ENCODE data around the gene ITPKB.

The ITPKB gene

DNA sequence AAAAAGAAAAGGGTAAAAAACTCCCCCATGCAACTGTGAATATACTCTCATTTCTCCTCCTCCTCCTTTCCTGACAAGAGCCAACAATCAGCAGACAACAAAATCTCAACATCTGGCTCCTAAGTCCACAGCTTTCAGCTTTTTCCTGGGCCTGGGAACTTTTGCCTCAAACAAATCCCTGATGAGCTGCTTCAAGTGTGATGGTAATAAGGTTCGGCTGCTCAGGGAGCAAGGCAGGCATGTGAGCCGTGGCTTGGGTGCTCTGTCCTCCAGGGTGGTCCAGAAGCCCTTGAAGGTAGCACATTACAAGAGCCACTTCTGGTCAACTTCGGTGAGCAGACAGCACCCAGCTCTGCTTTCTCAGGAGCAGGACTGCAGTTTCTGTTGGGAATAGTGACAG, 46.3 kb downstream of the ITPKB start:
- no peaks in the 10 kb centered on the region for H3K36me3 Mint-ChIP-seq (ENCODE audit: low read depth)
- TF ChIP-seq, protein P1, sequence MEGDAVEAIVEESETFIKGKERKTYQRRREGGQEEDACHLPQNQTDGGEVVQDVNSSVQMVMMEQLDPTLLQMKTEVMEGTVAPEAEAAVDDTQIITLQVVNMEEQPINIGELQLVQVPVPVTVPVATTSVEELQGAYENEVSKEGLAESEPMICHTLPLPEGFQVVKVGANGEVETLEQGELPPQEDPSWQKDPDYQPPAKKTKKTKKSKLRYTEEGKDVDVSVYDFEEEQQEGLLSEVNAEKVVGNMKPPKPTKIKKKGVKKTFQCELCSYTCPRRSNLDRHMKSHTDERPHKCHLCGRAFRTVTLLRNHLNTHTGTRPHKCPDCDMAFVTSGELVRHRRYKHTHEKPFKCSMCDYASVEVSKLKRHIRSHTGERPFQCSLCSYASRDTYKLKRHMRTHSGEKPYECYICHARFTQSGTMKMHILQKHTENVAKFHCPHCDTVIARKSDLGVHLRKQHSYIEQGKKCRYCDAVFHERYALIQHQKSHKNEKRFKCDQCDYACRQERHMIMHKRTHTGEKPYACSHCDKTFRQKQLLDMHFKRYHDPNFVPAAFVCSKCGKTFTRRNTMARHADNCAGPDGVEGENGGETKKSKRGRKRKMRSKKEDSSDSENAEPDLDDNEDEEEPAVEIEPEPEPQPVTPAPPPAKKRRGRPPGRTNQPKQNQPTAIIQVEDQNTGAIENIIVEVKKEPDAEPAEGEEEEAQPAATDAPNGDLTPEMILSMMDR (IDR thresholded peaks at IDR 0.05; ENCODE audit: unreplicated experiment in 3 of 3): no peak
- H3K4me1 Mint-ChIP-seq: peaks cover 74% of the 10 kb centered on the region
- peak overlapping the region; percentile 24 to 60 (median 53) for H3K27ac Mint-ChIP-seq
- H3K27me3 Mint-ChIP-seq (ENCODE audit: low read depth): no peaks in the 10 kb centered on the region
- no peaks in the 10 kb centered on the region for H3K9me3 Mint-ChIP-seq
- H3K4me3 Mint-ChIP-seq: no peak overlapping the region

DNA sequence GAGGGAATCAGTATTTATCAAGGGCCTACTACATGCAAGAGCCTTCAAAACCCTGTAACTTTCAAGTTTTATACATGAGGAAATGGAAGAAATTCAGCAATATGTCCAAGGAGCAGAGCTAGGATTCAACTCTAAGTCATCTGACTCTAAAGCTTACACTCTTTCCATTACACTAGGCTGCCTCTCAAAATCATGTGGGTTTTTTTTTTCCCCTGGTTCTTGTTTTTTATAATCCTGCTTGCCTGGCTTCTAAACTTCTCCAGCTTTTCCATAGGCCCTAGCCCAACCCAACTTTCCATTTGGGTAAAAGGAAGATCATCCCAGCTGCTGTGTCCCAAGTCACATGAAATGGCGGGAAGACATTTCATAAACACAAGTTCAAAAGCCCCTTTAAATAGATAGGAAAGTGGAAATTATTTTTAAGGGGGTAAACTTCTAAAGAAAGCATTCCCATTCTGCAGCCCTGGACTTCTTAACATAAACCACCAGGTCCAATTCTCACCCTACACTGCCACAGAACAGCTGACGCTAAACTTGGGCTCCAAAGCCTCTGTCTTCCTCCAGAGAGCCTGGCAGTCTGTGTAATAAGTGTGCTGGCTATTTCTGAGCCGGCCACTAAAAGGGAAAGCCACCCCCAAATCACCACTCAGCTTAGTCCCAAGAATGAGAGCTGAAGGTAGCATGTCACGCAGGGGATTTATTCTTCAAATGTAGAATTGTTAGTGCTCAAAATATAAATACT, 46.9 kb downstream of the ITPKB start:
- Mint-ChIP-seq H3K4me3 (no peak overlapping the region), H3K27me3 (ENCODE audit: low read depth) (no peaks in the 10 kb centered on the region), H3K27ac (peak overlapping the region; percentile 24 to 60 (median 53)), H3K4me1 (peaks cover 73% of the 10 kb centered on the region), H3K9me3 (no peaks in the 10 kb centered on the region), H3K36me3 (ENCODE audit: low read depth) (no peaks in the 10 kb centered on the region)
- TF ChIP-seq, protein P1 (IDR thresholded peaks at IDR 0.05; ENCODE audit: unreplicated experiment in 3 of 3): no peak

DNA sequence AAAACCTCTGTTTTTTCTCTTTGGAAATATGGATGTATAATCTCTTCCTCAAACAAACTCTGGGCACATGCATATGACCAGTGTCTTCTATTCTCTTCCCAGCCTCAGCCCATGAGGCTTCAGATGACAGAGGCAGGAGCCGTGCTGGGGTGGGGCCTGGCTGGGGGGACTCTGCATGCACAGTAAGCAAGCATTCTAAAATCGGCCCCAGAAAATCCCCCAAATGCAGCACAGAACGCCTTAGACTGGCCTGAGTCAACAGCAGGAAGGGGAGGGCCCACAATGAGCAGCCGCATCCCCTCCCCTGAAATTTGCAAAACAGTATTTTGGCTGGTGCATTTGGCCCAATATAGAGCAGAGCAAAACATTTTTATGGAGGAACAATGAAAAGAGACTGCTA, 47.8 kb downstream of the ITPKB start:
- Mint-ChIP-seq H3K4me3 (no peak overlapping the region), H3K9me3 (no peaks in the 10 kb centered on the region), H3K27me3 (ENCODE audit: low read depth) (no peaks in the 10 kb centered on the region), H3K36me3 (ENCODE audit: low read depth) (no peaks in the 10 kb centered on the region), H3K27ac (peak overlapping the region in 2 of 3 experiments; percentile 53 to 60), H3K4me1 (peaks cover 73% of the 10 kb centered on the region)
- TF ChIP-seq, protein P1 (IDR thresholded peaks at IDR 0.05; ENCODE audit: unreplicated experiment in 3 of 3): no peak

DNA sequence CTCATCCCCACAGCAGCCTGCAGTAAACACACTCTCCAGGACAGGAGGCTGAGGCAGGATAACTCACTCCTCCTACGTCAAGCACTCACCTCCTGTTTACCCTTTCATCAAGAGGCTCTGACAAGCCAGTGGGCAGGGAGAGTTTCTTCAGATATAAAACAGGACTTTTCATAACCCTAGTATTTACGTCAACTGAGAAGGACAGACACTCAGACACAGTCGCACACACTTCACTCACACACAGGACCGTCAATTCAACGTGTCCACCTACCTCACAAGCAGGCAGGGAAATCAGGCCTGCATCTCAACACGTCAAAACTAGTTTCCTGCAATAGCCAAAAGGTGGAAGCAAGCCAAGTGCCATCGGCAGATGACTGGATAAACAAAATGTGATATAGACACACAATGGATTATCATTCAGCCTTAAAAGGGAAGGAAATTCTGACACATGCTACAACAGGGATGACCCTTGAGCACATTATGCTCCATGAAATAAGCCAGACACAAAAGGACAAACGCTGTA, 48.6 kb downstream of the ITPKB start:
- TF ChIP-seq, protein P1 (IDR thresholded peaks at IDR 0.05; ENCODE audit: unreplicated experiment in 3 of 3): no peak
- peak overlapping the region in 2 of 3 experiments; percentile 53 to 60 for H3K27ac Mint-ChIP-seq
- H3K4me3 Mint-ChIP-seq: no peak overlapping the region
- no peaks in the 10 kb centered on the region for H3K27me3 Mint-ChIP-seq (ENCODE audit: low read depth)
- H3K36me3 Mint-ChIP-seq (ENCODE audit: low read depth): no peaks in the 10 kb centered on the region
- no peaks in the 10 kb centered on the region for H3K9me3 Mint-ChIP-seq
- H3K4me1 Mint-ChIP-seq: peaks cover 77% of the 10 kb centered on the region

DNA sequence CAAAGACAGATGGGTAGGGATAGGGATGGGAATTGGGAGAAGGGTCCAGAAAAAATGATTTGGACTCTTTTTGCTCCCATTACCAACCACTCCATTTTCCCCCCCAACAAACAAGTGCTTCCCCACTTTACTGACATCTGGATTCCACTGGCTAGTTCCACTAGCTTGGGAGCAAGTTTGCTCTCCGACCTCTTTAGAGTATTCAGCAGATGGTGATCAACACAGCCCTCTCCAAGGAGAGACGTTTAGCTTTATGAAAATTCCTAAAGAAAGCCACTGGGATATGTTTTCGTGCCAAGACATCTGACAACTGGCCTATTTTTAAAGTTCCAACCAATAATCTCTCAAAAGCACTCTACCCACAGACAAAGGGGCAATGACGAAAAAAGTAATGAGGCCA, 50.3 kb downstream of the ITPKB start:
- H3K4me3 Mint-ChIP-seq: peak overlapping the region in 1 of 3 experiments; percentile 5
- H3K27ac Mint-ChIP-seq: peak overlapping the region in 2 of 3 experiments; percentile 18 to 41
- no peaks in the 10 kb centered on the region for H3K27me3 Mint-ChIP-seq (ENCODE audit: low read depth)
- H3K36me3 Mint-ChIP-seq (ENCODE audit: low read depth): no peaks in the 10 kb centered on the region
- H3K9me3 Mint-ChIP-seq: no peaks in the 10 kb centered on the region
- H3K4me1 Mint-ChIP-seq: peaks cover 84% of the 10 kb centered on the region
- TF ChIP-seq, protein P1 (IDR thresholded peaks at IDR 0.05; ENCODE audit: unreplicated experiment in 3 of 3): no peak
